ENCODE measurements around the gene AKAP13. TPM values are rescaled to one million over a fixed set of nuclear protein-coding genes. Genes with fewer than 3 reads are reported as not detected.

The AKAP13 gene
- total and polyA plus RNA-seq, 2 of the 13 experiments (the other 11 are each of a cell fraction or from before 2014, with no cell fraction given) = 6.7 to 27.1 TPM

DNA sequence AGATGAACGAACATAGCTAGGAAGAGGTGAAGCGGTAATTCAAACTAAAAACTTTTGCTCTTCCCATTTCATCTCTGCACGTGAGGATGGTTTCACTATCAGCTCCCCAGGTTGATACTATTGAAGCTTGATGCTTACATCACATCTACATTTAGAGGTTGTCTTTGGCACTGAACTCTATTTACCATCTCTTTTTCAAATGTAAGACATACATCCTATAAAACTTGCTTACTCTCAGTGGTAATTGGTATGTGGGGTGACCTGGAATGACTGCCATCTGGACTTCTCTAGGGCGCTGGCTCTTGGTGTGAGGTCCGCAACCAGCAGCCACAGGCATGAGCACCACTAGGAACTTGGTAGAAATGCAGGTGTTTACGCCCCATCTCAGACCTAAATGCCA lies 118.1 kb downstream of the AKAP13 start (continued):
- TF ChIP-seq, protein P1, sequence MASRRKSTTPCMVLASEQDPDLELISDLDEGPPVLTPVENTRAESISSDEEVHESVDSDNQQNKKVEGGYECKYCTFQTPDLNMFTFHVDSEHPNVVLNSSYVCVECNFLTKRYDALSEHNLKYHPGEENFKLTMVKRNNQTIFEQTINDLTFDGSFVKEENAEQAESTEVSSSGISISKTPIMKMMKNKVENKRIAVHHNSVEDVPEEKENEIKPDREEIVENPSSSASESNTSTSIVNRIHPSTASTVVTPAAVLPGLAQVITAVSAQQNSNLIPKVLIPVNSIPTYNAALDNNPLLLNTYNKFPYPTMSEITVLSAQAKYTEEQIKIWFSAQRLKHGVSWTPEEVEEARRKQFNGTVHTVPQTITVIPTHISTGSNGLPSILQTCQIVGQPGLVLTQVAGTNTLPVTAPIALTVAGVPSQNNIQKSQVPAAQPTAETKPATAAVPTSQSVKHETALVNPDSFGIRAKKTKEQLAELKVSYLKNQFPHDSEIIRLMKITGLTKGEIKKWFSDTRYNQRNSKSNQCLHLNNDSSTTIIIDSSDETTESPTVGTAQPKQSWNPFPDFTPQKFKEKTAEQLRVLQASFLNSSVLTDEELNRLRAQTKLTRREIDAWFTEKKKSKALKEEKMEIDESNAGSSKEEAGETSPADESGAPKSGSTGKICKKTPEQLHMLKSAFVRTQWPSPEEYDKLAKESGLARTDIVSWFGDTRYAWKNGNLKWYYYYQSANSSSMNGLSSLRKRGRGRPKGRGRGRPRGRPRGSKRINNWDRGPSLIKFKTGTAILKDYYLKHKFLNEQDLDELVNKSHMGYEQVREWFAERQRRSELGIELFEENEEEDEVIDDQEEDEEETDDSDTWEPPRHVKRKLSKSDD (CRISPR knock-in tag; IDR thresholded peaks at IDR 0.05; ENCODE audit: low read depth) = no peak
- TF ChIP-seq, protein P2, sequence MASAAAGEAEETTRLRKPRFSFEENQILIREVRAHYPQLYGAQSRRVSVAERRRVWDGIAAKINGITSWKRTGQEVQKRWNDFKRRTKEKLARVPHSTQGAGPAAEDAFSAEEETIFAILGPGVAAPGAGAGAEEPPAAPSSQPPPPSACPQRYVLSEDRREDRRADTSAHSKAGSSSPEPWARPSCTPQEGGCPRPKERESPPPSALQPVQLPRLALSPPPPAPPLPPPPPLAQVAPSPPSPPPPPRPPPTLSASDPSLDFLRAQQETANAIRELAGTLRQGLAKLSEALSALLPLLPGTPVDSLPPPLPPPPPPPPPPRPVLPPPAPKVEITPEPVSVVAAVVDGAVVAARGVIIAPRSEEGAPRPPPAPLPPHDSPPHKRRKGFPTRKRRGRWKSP (CRISPR knock-in tag; IDR thresholded peaks at IDR 0.05) = no peak
- no peak for TF ChIP-seq TBL1XR1 (IDR thresholded peaks at IDR 0.05; ENCODE audit: borderline replicate concordance, low read length, partially characterized antibody)
- TF ChIP-seq, protein P3, sequence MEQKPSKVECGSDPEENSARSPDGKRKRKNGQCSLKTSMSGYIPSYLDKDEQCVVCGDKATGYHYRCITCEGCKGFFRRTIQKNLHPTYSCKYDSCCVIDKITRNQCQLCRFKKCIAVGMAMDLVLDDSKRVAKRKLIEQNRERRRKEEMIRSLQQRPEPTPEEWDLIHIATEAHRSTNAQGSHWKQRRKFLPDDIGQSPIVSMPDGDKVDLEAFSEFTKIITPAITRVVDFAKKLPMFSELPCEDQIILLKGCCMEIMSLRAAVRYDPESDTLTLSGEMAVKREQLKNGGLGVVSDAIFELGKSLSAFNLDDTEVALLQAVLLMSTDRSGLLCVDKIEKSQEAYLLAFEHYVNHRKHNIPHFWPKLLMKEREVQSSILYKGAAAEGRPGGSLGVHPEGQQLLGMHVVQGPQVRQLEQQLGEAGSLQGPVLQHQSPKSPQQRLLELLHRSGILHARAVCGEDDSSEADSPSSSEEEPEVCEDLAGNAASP (CRISPR knock-in tag; IDR thresholded peaks at IDR 0.05; ENCODE audit: borderline replicate concordance) = no peak
- no peak for TF ChIP-seq SOX6 (IDR thresholded peaks at IDR 0.05)
- TF ChIP-seq SOX6 (CRISPR knock-in tag; IDR thresholded peaks at IDR 0.05) = no peak
- TF ChIP-seq FOSL2 (CRISPR knock-in tag; IDR thresholded peaks at IDR 0.05) = no peak
- no peak for TF ChIP-seq KDM4B (CRISPR knock-in tag; IDR thresholded peaks at IDR 0.05)
- TF ChIP-seq ZFP82 (CRISPR knock-in tag; IDR thresholded peaks at IDR 0.05; ENCODE audit: borderline replicate concordance) = no peak
